HepG2 (cell line): ENCODE data around the gene PRDM12. TPM values are rescaled to one million over a fixed set of nuclear protein-coding genes. Genes with fewer than 3 reads are reported as not detected.

Source experiments
- FLYWCH1 ChIP-seq: sonication (generic); formaldehyde crosslinking; IDR thresholded peaks from 2 replicates; pipeline ENCODE4 v1.8.1; 2023; ENCODE audit warnings: mild to moderate bottlenecking, missing genetic modification reagents
- HHEX ChIP-seq: IDR thresholded peaks from 2 replicates; pipeline ENCODE4 v1.6.1; 2016; ENCODE audit warnings: control low read depth
- HNRNPUL1 ChIP-seq: fragments of 200-400 bp; formaldehyde crosslinking; IDR thresholded peaks from 2 replicates; pipeline ENCODE4 v1.6.1; 2017; ENCODE audit warnings: low read depth, mild to moderate bottlenecking, low read length, moderate library complexity
- KLF15 ChIP-seq: sonication (generic); formaldehyde crosslinking; IDR thresholded peaks from 2 replicates; pipeline ENCODE4 v1.8.1; 2023; ENCODE audit warnings: borderline replicate concordance, mild to moderate bottlenecking, inconsistent platforms, missing genetic modification reagents, mixed read lengths
- KLF6 ChIP-seq: IDR thresholded peaks from 2 replicates; pipeline ENCODE4 v1.8.0; 2016; ENCODE audit warnings: missing biosample characterization, missing genetic modification reagents
- MXD4 ChIP-seq: IDR thresholded peaks from 2 replicates; pipeline ENCODE4 v1.6.1; 2016; ENCODE audit warnings: mild to moderate bottlenecking, missing biosample characterization, missing genetic modification reagents
- MYC ChIP-seq: sonication (generic); formaldehyde crosslinking; IDR thresholded peaks from 2 replicates; pipeline ENCODE4 v1.9.0; 2021; ENCODE audit warnings: missing genetic modification reagents, borderline replicate concordance
- PHB2 ChIP-seq: fragments of 450-650 bp; IDR thresholded peaks from 2 replicates; pipeline ENCODE4 v1.6.1; 2018; ENCODE audit not compliant: partially characterized antibody
- PPARG ChIP-seq: conservative IDR thresholded peaks from 2 replicates; pipeline ENCODE4 v1.6.1; 2016; ENCODE audit warnings: missing biosample characterization, missing genetic modification reagents
- RBAK ChIP-seq: sonication (generic); formaldehyde crosslinking; IDR thresholded peaks from 2 replicates; pipeline ENCODE4 v1.5.1; 2020; ENCODE audit warnings: mild to moderate bottlenecking, missing genetic modification reagents
- SIN3B ChIP-seq: fragments of 150-350 bp; IDR thresholded peaks from 2 replicates; pipeline ENCODE4 v1.6.1; 2014; ENCODE audit warnings: low read length
- SMAD9 ChIP-seq: sonication (generic); formaldehyde crosslinking; IDR thresholded peaks from 2 replicates; pipeline ENCODE4 v1.5.1; 2020; ENCODE audit warnings: mild to moderate bottlenecking, missing genetic modification reagents
- SNAPC2 ChIP-seq: sonication (generic); formaldehyde crosslinking; IDR thresholded peaks from 2 replicates; pipeline ENCODE4 v1.8.1; 2022; ENCODE audit warnings: mild to moderate bottlenecking, missing genetic modification reagents
- SNAPC4 ChIP-seq: sonication (generic); formaldehyde crosslinking; IDR thresholded peaks from 2 replicates; pipeline ENCODE4 v1.4.0; 2020; ENCODE audit warnings: mild to moderate bottlenecking, missing genetic modification reagents
- STAT5B ChIP-seq: sonication (generic); formaldehyde crosslinking; IDR thresholded peaks from 2 replicates; pipeline ENCODE4 v1.4.0; 2020; ENCODE audit warnings: missing genetic modification reagents
- TBP ChIP-seq: sonication (generic); formaldehyde crosslinking; IDR thresholded peaks from 2 replicates; pipeline ENCODE4 v1.5.0; 2020; ENCODE audit warnings: missing genetic modification reagents
- ZFX ChIP-seq: sonication (generic); formaldehyde crosslinking; IDR thresholded peaks from 2 replicates; pipeline ENCODE4 v1.4.0; 2020; ENCODE audit warnings: mild to moderate bottlenecking, low read depth, missing genetic modification reagents, moderate library complexity
- ZNF12 ChIP-seq: sonication (generic); formaldehyde crosslinking; IDR thresholded peaks from 2 replicates; pipeline ENCODE4 v1.5.0; 2020; ENCODE audit warnings: missing genetic modification reagents
- ZNF225 ChIP-seq: sonication (generic); formaldehyde crosslinking; IDR thresholded peaks from 2 replicates; pipeline ENCODE4 v1.4.0; 2020; ENCODE audit warnings: mild to moderate bottlenecking, missing genetic modification reagents
- ZNF484 ChIP-seq: sonication (generic); formaldehyde crosslinking; IDR thresholded peaks from 2 replicates; pipeline ENCODE4 v1.5.1; 2020; ENCODE audit warnings: mild to moderate bottlenecking, low read depth, missing genetic modification reagents, borderline replicate concordance
- ZNF557 ChIP-seq: sonication (generic); formaldehyde crosslinking; IDR thresholded peaks from 2 replicates; pipeline ENCODE4 v1.4.0; 2020; ENCODE audit warnings: missing genetic modification reagents
- ZNF597 ChIP-seq: sonication (generic); formaldehyde crosslinking; IDR thresholded peaks from 2 replicates; pipeline ENCODE4 v1.5.0; 2020; ENCODE audit warnings: missing genetic modification reagents
- ZNF710 ChIP-seq: sonication (generic); formaldehyde crosslinking; IDR thresholded peaks from 2 replicates; pipeline ENCODE4 v1.5.0; 2020; ENCODE audit warnings: mild to moderate bottlenecking, missing genetic modification reagents, borderline replicate concordance
- polyA plus RNA-seq, 8 experiments: library from polyadenylated mRNA; depleted of rRNA in 3 of 8; stranded (reverse) in 7 of 8; unstranded in 1 of 8; fragments of >200 nt; fragmentation: Illumina TruSeq in 4 of 8; extraction: Trizol in 4 of 8; gene quantifications; 2 replicates each; pipeline versions ENCODE4 v1.2.1 to v1.2.3, GENCODE V29; 2011 to 2016; ENCODE audit warnings: low read depth in 4 of 8, missing spikeins in 1 of 8, mixed read lengths in 1 of 8; ENCODE audit not compliant: insufficient read depth in 1 of 8
- total RNA-seq, 5 experiments: library from RNA; depleted of rRNA; stranded (reverse); fragments of >200 nt; fragmentation: Illumina TruSeq; extraction: Trizol; gene quantifications; 2 replicates each; pipeline ENCODE4 v1.2.3, GENCODE V29; 2016; ENCODE audit warnings: low read depth in 1 of 5

The PRDM12 gene
- total and polyA plus RNA-seq, 2 of the 13 experiments (the other 11 are each of a cell fraction or from before 2014, with no cell fraction given): 0.04 to 0.07 TPM

GRCh38 chr9:130693426-130694191 lies 29.2 kb downstream of the PRDM12 start, which contains the start of gene EXOSC2 (continued):
- TF ChIP-seq FLYWCH1 (CRISPR knock-in tag) (no peak), ZNF484 (CRISPR knock-in tag) (no peak; the same call in 1 of the 2 replicates), PHB2 (no peak), PPARG (no peak), TBP (no peak; the same call in 1 of the 2 replicates), MXD4 (peak; percentile 72; the same call in 1 of the 2 replicates), SIN3B (no peak; the same call in 1 of the 2 replicates), SMAD9 (CRISPR knock-in tag) (no peak), ZFX (CRISPR knock-in tag) (peak; percentile 99), KLF15 (CRISPR knock-in tag) (0 out of 2 replicates have a peak, but pooled peaks have one; percentile 49), ZNF557 (CRISPR knock-in tag) (0 out of 2 replicates have a peak, but pooled peaks have one; percentile 68), ZNF597 (CRISPR knock-in tag) (0 out of 2 replicates have a peak, but pooled peaks have one; percentile 68), SNAPC4 (no peak), SNAPC2 (CRISPR knock-in tag) (no peak), STAT5B (no peak), MYC (CRISPR knock-in tag) (peak; percentile 96), HNRNPUL1 (no peak), ZNF225 (CRISPR knock-in tag) (peak; percentile 72; the same call in 1 of the 2 replicates), ZNF12 (CRISPR knock-in tag) (no peak), HHEX (CRISPR knock-in tag) (0 out of 2 replicates have a peak, but pooled peaks have one; percentile 8), RBAK (CRISPR knock-in tag) (no peak), ZNF710 (no peak), KLF6 (CRISPR knock-in tag) (0 out of 2 replicates have a peak, but pooled peaks have one; percentile 56)
